ENCODE data around the gene PLA2R1.

GRCh38 chr2:159939946-159940345, 122.5 kb downstream of the PLA2R1 start:
- TF ChIP-seq POLR2AphosphoS5 (IDR thresholded peaks at IDR 0.05) (no peak), POLR2A (IDR thresholded peaks at IDR 0.05) (no peak), CTCF (IDR thresholded peaks at IDR 0.05) (no peak), EP300 (IDR thresholded peaks at IDR 0.05; ENCODE audit: low read depth) (no peak)

Data from transverse colon (tissue), 4 donors.